ENCODE results near the gene LRWD1. TPM values are rescaled to one million over a fixed set of nuclear protein-coding genes. Genes with fewer than 3 reads are reported as not detected.
A peak's percentile ranks its signal among the peaks of the same experiment; 100 is the strongest.
"Not testable (repeated sequence)": the region's sequence is repeated elsewhere in the genome, so short reads cannot be mapped to it uniquely, and the experiment has no call there.

Gene LRWD1
- total RNA-seq, 1 experiment from 2014 or later, result 18.9 TPM

- H3K36me3 Mint-ChIP-seq (ENCODE audit: insufficient read depth, unreplicated experiment); H3K27ac Mint-ChIP-seq (ENCODE audit: low read depth, unreplicated experiment); H3K4me1 Mint-ChIP-seq (ENCODE audit: insufficient read depth, unreplicated experiment); BruUV-seq (replicated peaks); intact Hi-C loops (cut with micrococcal nuclease); POLR2A ChIA-PET; H3K27me3 Mint-ChIP-seq (ENCODE audit: insufficient read depth, unreplicated experiment); DNase-seq (ENCODE audit: unreplicated experiment); CTCF ChIA-PET; H3K9me3 Mint-ChIP-seq (ENCODE audit: unreplicated experiment); H3K4me3 Mint-ChIP-seq (ENCODE audit: unreplicated experiment): not testable (repeated sequence)
Measured at GRCh38 chr7:102497308-102497707, 32.5 kb downstream of the LRWD1 start.

- H3K4me3 Mint-ChIP-seq (ENCODE audit: unreplicated experiment); H3K27me3 Mint-ChIP-seq (ENCODE audit: insufficient read depth, unreplicated experiment); POLR2A ChIA-PET; H3K27ac Mint-ChIP-seq (ENCODE audit: low read depth, unreplicated experiment); intact Hi-C loops (cut with micrococcal nuclease); H3K36me3 Mint-ChIP-seq (ENCODE audit: insufficient read depth, unreplicated experiment); H3K9me3 Mint-ChIP-seq (ENCODE audit: unreplicated experiment); H3K4me1 Mint-ChIP-seq (ENCODE audit: insufficient read depth, unreplicated experiment); DNase-seq (ENCODE audit: unreplicated experiment); CTCF ChIA-PET; BruUV-seq (replicated peaks): not testable (repeated sequence)
Measured at GRCh38 chr7:102498321-102498720, 33.5 kb downstream of the LRWD1 start.

GRCh38 chr7:102503141-102503540 is 38.4 kb downstream of the LRWD1 start:
- H3K4me3 Mint-ChIP-seq (ENCODE audit: unreplicated experiment); H3K27me3 Mint-ChIP-seq (ENCODE audit: insufficient read depth, unreplicated experiment); DNase-seq (ENCODE audit: unreplicated experiment); intact Hi-C loops (cut with micrococcal nuclease); BruUV-seq (replicated peaks); CTCF ChIA-PET; H3K36me3 Mint-ChIP-seq (ENCODE audit: insufficient read depth, unreplicated experiment); H3K4me1 Mint-ChIP-seq (ENCODE audit: insufficient read depth, unreplicated experiment); H3K9me3 Mint-ChIP-seq (ENCODE audit: unreplicated experiment); H3K27ac Mint-ChIP-seq (ENCODE audit: low read depth, unreplicated experiment); POLR2A ChIA-PET: not testable (repeated sequence)

- H3K27ac Mint-ChIP-seq (ENCODE audit: low read depth, unreplicated experiment); H3K4me3 Mint-ChIP-seq (ENCODE audit: unreplicated experiment); DNase-seq (ENCODE audit: unreplicated experiment); H3K36me3 Mint-ChIP-seq (ENCODE audit: insufficient read depth, unreplicated experiment); H3K9me3 Mint-ChIP-seq (ENCODE audit: unreplicated experiment); POLR2A ChIA-PET; BruUV-seq (replicated peaks); H3K27me3 Mint-ChIP-seq (ENCODE audit: insufficient read depth, unreplicated experiment); intact Hi-C loops (cut with micrococcal nuclease); H3K4me1 Mint-ChIP-seq (ENCODE audit: insufficient read depth, unreplicated experiment); CTCF ChIA-PET: not testable (repeated sequence)
Measured at GRCh38 chr7:102505298-102506185, 40.8 kb downstream of the LRWD1 start.

- DNase-seq (ENCODE audit: unreplicated experiment); H3K4me3 Mint-ChIP-seq (ENCODE audit: unreplicated experiment); POLR2A ChIA-PET; H3K9me3 Mint-ChIP-seq (ENCODE audit: unreplicated experiment); intact Hi-C loops (cut with micrococcal nuclease); H3K27me3 Mint-ChIP-seq (ENCODE audit: insufficient read depth, unreplicated experiment); H3K4me1 Mint-ChIP-seq (ENCODE audit: insufficient read depth, unreplicated experiment); BruUV-seq (replicated peaks); H3K27ac Mint-ChIP-seq (ENCODE audit: low read depth, unreplicated experiment); CTCF ChIA-PET; H3K36me3 Mint-ChIP-seq (ENCODE audit: insufficient read depth, unreplicated experiment): not testable (repeated sequence)
Measured at GRCh38 chr7:102507410-102508088, 42.8 kb downstream of the LRWD1 start.

- DNase-seq (ENCODE audit: unreplicated experiment); intact Hi-C loops (cut with micrococcal nuclease); BruUV-seq (replicated peaks); H3K9me3 Mint-ChIP-seq (ENCODE audit: unreplicated experiment); H3K4me1 Mint-ChIP-seq (ENCODE audit: insufficient read depth, unreplicated experiment); H3K27me3 Mint-ChIP-seq (ENCODE audit: insufficient read depth, unreplicated experiment); POLR2A ChIA-PET; H3K27ac Mint-ChIP-seq (ENCODE audit: low read depth, unreplicated experiment); CTCF ChIA-PET; H3K4me3 Mint-ChIP-seq (ENCODE audit: unreplicated experiment); H3K36me3 Mint-ChIP-seq (ENCODE audit: insufficient read depth, unreplicated experiment): not testable (repeated sequence)
Measured at GRCh38 chr7:102510575-102510974, 45.8 kb downstream of the LRWD1 start.

GRCh38 chr7:102511860-102512522 is 47.2 kb downstream of the LRWD1 start:
- BruUV-seq (replicated peaks); H3K27ac Mint-ChIP-seq (ENCODE audit: low read depth, unreplicated experiment); DNase-seq (ENCODE audit: unreplicated experiment); H3K27me3 Mint-ChIP-seq (ENCODE audit: insufficient read depth, unreplicated experiment); H3K36me3 Mint-ChIP-seq (ENCODE audit: insufficient read depth, unreplicated experiment); H3K4me1 Mint-ChIP-seq (ENCODE audit: insufficient read depth, unreplicated experiment); H3K9me3 Mint-ChIP-seq (ENCODE audit: unreplicated experiment); H3K4me3 Mint-ChIP-seq (ENCODE audit: unreplicated experiment); intact Hi-C loops (cut with micrococcal nuclease); POLR2A ChIA-PET; CTCF ChIA-PET: not testable (repeated sequence)

GRCh38 chr7:102512642-102513221 is 47.9 kb downstream of the LRWD1 start:
- H3K4me1 Mint-ChIP-seq (ENCODE audit: insufficient read depth, unreplicated experiment); POLR2A ChIA-PET; H3K36me3 Mint-ChIP-seq (ENCODE audit: insufficient read depth, unreplicated experiment); H3K4me3 Mint-ChIP-seq (ENCODE audit: unreplicated experiment); CTCF ChIA-PET; H3K9me3 Mint-ChIP-seq (ENCODE audit: unreplicated experiment); intact Hi-C loops (cut with micrococcal nuclease); H3K27ac Mint-ChIP-seq (ENCODE audit: low read depth, unreplicated experiment); BruUV-seq (replicated peaks); H3K27me3 Mint-ChIP-seq (ENCODE audit: insufficient read depth, unreplicated experiment): not testable (repeated sequence)
- peak; percentile 0 for DNase-seq (ENCODE audit: unreplicated experiment)

All from MCF 10A (cell line).